ENCODE measurements around the gene SCIMP. TPM values are rescaled to one million over a fixed set of nuclear protein-coding genes. Genes with fewer than 3 reads are reported as not detected.

SCIMP gene
- polyA plus RNA-seq, 3 donors = 88.7 to 164 (median 98.4) TPM

Other genes starting within 250 kb of the SCIMP start
- gene CAMTA2, start 247.2 kb downstream of the SCIMP start, polyA plus RNA-seq = 10 to 100 TPM in 1 of 3 donors, 1 to 10 TPM in 2; 7.1 to 88.9 (median 7.6) TPM
- gene INCA1, start 237.3 kb downstream of the SCIMP start, polyA plus RNA-seq = under 1 TPM; 0.38 to 0.52 (median 0.44) TPM
- gene KIF1C, start 236.9 kb downstream of the SCIMP start, polyA plus RNA-seq = 10 to 100 TPM in 1 of 3 donors, 1 to 10 TPM in 2; 3.6 to 12.0 (median 3.9) TPM
- gene SLC52A1, start 199.4 kb downstream of the SCIMP start, polyA plus RNA-seq = not detected
- gene ZFP3, start 156.4 kb downstream of the SCIMP start, polyA plus RNA-seq = 1 to 10 TPM in 1 of 3 donors, under 1 TPM in 2; 0.39 to 1.9 (median 0.75) TPM
- 1 to 10 TPM; 2.2 to 3.1 (median 3.0) TPM for gene ZNF232, start 123.0 kb downstream of the SCIMP start, polyA plus RNA-seq
- gene USP6, start 118.8 kb downstream of the SCIMP start, polyA plus RNA-seq = under 1 TPM; 0.02 to 0.08 (median 0.02) TPM
- 1 to 10 TPM in 1 of 3 donors, under 1 TPM in 1, not detected in 1; 0.34 to 1.0 TPM for gene ZNF594, start 43.0 kb downstream of the SCIMP start, polyA plus RNA-seq
- gene RABEP1, start 47.4 kb upstream of the SCIMP start, polyA plus RNA-seq = 10 to 100 TPM; 12.7 to 19.1 (median 13.7) TPM
- 10 to 100 TPM; 23.1 to 45.7 (median 36.1) TPM for gene NUP88, start 184.8 kb upstream of the SCIMP start, polyA plus RNA-seq
- gene RPAIN, start 185.3 kb upstream of the SCIMP start, polyA plus RNA-seq = 10 to 100 TPM; 18.9 to 31.9 (median 20.5) TPM
- 100 to 1,000 TPM in 2 of 3 donors, 10 to 100 TPM in 1; 32.7 to 169 (median 122) TPM for gene C1QBP, start 204.3 kb upstream of the SCIMP start, polyA plus RNA-seq
- 1 to 10 TPM in 1 of 3 donors, under 1 TPM in 2; 0.72 to 7.2 (median 0.96) TPM for gene DHX33, start 234.1 kb upstream of the SCIMP start, polyA plus RNA-seq